Pericardium fibroblast (primary cell): ENCODE data around the gene TMEM41A. TPM values are rescaled to one million over a fixed set of nuclear protein-coding genes. Genes with fewer than 3 reads are reported as not detected.

Source experiments
- total RNA-seq: library from RNA; depleted of rRNA; stranded (reverse); fragments of >200 nt; gene quantifications from 2 replicates; pipeline ENCODE4 v1.2.3, GENCODE V29; 2015

Gene TMEM41A
- total RNA-seq = 10.6 and 12.8 TPM in 2 replicates

DNA sequence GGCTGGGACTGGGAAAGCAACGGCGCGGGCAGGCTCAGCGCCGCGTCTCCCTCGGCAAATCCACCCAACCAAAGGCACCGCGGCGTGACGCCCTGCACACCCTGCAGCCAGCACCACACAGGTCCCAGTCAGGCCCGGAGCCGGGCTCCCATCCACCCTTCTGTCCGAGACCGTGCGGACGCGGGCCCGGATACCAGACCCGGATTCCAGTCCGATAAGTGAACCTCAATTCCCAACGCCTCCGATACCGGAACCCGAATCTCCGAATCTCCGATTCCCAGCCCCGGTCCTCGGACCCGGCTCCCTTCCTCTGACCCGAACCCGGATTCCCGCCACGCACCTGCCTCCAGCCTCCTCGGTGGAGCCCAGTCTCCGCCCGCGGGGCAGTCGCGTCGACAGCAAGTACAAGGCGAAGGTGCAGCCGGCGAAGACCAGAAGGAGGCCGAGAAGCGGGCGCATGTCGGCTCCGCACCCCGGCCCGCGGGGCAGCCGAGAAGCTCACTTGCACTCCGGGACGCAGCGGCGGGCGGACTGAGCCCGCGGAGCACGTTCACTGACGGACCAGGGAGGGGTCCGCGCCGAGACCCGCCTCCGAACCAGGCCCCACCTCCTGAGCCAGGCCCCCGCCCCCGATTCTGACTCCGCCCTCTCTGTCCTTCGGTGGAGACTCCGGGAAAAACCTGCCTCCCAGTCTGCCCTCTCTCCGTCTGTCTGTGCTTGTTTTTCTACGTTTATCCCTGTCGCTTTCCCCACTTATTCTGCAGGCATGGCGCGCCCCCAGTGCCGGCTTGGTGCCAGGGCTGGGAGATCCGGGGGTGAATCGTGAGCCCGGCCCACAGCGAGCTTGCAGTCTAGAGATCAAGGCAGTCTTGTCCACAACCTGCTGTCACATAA, at the start of gene TMEM41A:
Gene TMEM41A (minus strand): TSS at position 533 of the 894 bp plus-strand sequence. CDS start 74 bp downstream, at position 459.

Other genes with a start within 250 kb of the TMEM41A start
- gene EHHADH, start 245.0 kb downstream of the TMEM41A start, total RNA-seq = 4.7 and 6.3 TPM in 2 replicates
- 10.4 and 21.4 TPM in 2 replicates for gene MAP3K13, start 135.9 kb downstream of the TMEM41A start, total RNA-seq
- under 0.01 and 1.5 TPM in 2 replicates for gene LIPH, start 53.6 kb upstream of the TMEM41A start, total RNA-seq
- gene SENP2, start 87.3 kb upstream of the TMEM41A start, total RNA-seq = 15.8 and 21.8 TPM in 2 replicates